CD4-positive, CD25-positive, alpha-beta regulatory T cell (primary cell): ENCODE data around the gene DNAH5. TPM values are rescaled to one million over a fixed set of nuclear protein-coding genes. Genes with fewer than 3 reads are reported as not detected.

Experiments used
- ATAC-seq, 2 donors: fragments of 150-1000 bp; cut with Tn5 transposase; one replicate each; pipeline ENCODE4 v1.10.0; 2021; ENCODE audit warnings: low read depth in 2 of 2, moderate number of reproducible peaks in 2 of 2, moderate library complexity in 1 of 2
- DNase-seq, 3 donors: peaks; one replicate each; pipeline versions ENCODE4 v3.0.0 to v3.0.0-alpha.2; 2012 to 2022; ENCODE audit warnings: mixed read lengths in 1 of 3
- H3K27ac ChIP-seq: one replicate; pipeline ENCODE4 v1.7.0; 2013; ENCODE audit warnings: mild to moderate bottlenecking, low read length; ENCODE audit not compliant: insufficient read depth, poor library complexity, severe bottlenecking
- H3K27me3 ChIP-seq: one replicate; pipeline ENCODE4 v1.7.0; 2013; ENCODE audit warnings: low read length; ENCODE audit not compliant: control insufficient read depth, insufficient read depth
- H3K36me3 ChIP-seq: one replicate; pipeline ENCODE4 v1.7.0; 2013; ENCODE audit warnings: mild to moderate bottlenecking, low read length, moderate library complexity; ENCODE audit not compliant: control insufficient read depth, insufficient read depth
- H3K4me1 ChIP-seq: 2 replicates; pipeline ENCODE4 v1.7.0; 2013; ENCODE audit warnings: mild to moderate bottlenecking, low read length; ENCODE audit not compliant: insufficient read depth, control insufficient read depth, poor library complexity, severe bottlenecking
- H3K4me3 ChIP-seq: one replicate; pipeline ENCODE4 v1.7.0; 2013; ENCODE audit warnings: low read depth, mild to moderate bottlenecking, low read length, moderate library complexity
- H3K9me3 ChIP-seq, 2 experiments: 1 replicate in 1 of 2; 2 replicates in 1 of 2; pipeline ENCODE4 v1.7.0; 2013; ENCODE audit warnings: low read length in 2 of 2, mild to moderate bottlenecking in 1 of 2, moderate library complexity in 1 of 2; ENCODE audit not compliant: control insufficient read depth in 2 of 2
- H3K27ac Mint-ChIP-seq, 3 donors: one replicate each; pipeline ENCODE4 v1.8.0; 2020 to 2022; ENCODE audit warnings: mild to moderate bottlenecking in 3 of 3, mixed read lengths in 3 of 3, moderate library complexity in 2 of 3
- H3K27me3 Mint-ChIP-seq: one replicate; pipeline ENCODE4 v1.8.0; 2022; ENCODE audit warnings: mild to moderate bottlenecking, mixed read lengths
- H3K36me3 Mint-ChIP-seq: one replicate; pipeline ENCODE4 v1.8.0; 2020; ENCODE audit warnings: mixed read lengths
- H3K4me1 Mint-ChIP-seq, 4 donors: one replicate each; pipeline ENCODE4 v1.8.0; 2020 to 2022; ENCODE audit warnings: mixed read lengths in 4 of 4, mild to moderate bottlenecking in 1 of 4
- H3K4me3 Mint-ChIP-seq, 4 donors: one replicate each; pipeline ENCODE4 v1.8.0; 2020 to 2022; ENCODE audit warnings: mild to moderate bottlenecking in 4 of 4, mixed read lengths in 4 of 4, moderate library complexity in 3 of 4
- H3K9me3 Mint-ChIP-seq, 7 donors: one replicate each; pipeline ENCODE4 v1.8.0; 2020 to 2022; ENCODE audit warnings: mixed read lengths in 7 of 7, mild to moderate bottlenecking in 3 of 7, moderate library complexity in 2 of 7
- polyA plus RNA-seq, 4 donors: library from polyadenylated mRNA; unstranded; fragments of 300-500 nt; fragmentation: Illumina TruSeq; gene quantifications; one replicate each; pipeline ENCODE4 v1.2.3, GENCODE V29; 2021
- total RNA-seq: library from RNA; stranded (reverse); gene quantifications from one replicate; pipeline ENCODE4 v1.2.3, GENCODE V29; 2022

Gene DNAH5
- total and polyA plus RNA-seq, 5 donors from 2014 or later: not detected

- H3K27ac Mint-ChIP-seq: no peak overlapping the region
- H3K4me3 Mint-ChIP-seq: no peak overlapping the region
- Histone ChIP-seq H3K4me1 (no peaks in the 10 kb centered on the region), H3K4me3 (no peak overlapping the region), H3K27ac (no peak overlapping the region), H3K36me3 (no peaks in the 10 kb centered on the region), H3K9me3 (peaks cover 0 to 2% of the 10 kb centered on the region in 2 experiments), H3K27me3 (no peaks in the 10 kb centered on the region)
- DNase-seq: no peak
- ATAC-seq: no peak
- no peaks in the 10 kb centered on the region for H3K4me1 Mint-ChIP-seq
- no peaks in the 10 kb centered on the region for H3K27me3 Mint-ChIP-seq
- H3K9me3 Mint-ChIP-seq: peaks cover 0 to 17% (median 9%) of the 10 kb centered on the region in 7 donors
- H3K36me3 Mint-ChIP-seq: no peaks in the 10 kb centered on the region
Observed at GRCh38 chr5:13648822-13649221, 295.7 kb downstream of the DNAH5 start.

GRCh38 chr5:13643734-13644133 is 300.8 kb downstream of the DNAH5 start:
- Mint-ChIP-seq H3K9me3 (peaks cover 2 to 15% (median 6%) of the 10 kb centered on the region in 7 donors), H3K4me1 (no peaks in the 10 kb centered on the region), H3K27me3 (no peaks in the 10 kb centered on the region), H3K36me3 (no peaks in the 10 kb centered on the region), H3K4me3 (no peak overlapping the region), H3K27ac (no peak overlapping the region)
- Histone ChIP-seq H3K27ac (no peak overlapping the region), H3K4me1 (no peaks in the 10 kb centered on the region), H3K4me3 (no peak overlapping the region), H3K9me3 (no peaks in the 10 kb centered on the region), H3K36me3 (no peaks in the 10 kb centered on the region), H3K27me3 (no peaks in the 10 kb centered on the region)
- ATAC-seq: no peak
- DNase-seq: no peak

DNA sequence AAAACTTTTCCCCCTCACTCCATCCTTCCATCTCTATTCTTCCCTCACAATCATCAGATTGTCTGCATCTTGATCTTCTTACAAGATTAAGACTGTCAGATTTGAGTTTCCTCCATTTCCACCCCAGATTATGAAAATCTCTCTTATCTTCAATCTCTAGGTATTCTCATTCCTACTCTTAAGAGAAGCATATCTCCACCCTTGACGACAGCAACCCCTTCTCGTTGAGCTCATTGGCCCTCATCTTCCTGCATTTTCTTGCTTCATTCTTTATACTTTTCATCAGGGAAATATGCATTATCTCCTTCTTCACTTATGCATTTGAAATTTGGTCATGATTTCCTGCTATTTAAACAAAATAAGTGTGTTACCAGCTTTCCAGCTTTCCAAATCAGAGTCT is 301.3 kb downstream of the DNAH5 start:
- ATAC-seq: no peak
- no peak overlapping the region for H3K4me3 ChIP-seq

More for the DNA sequence above, 301.3 kb downstream of the DNAH5 start:
- Mint-ChIP-seq H3K4me3 (no peak overlapping the region), H3K9me3 (peaks cover 2 to 15% (median 5%) of the 10 kb centered on the region in 7 donors), H3K4me1 (no peaks in the 10 kb centered on the region), H3K27me3 (no peaks in the 10 kb centered on the region), H3K36me3 (no peaks in the 10 kb centered on the region), H3K27ac (no peak overlapping the region)
- Histone ChIP-seq H3K27me3 (no peaks in the 10 kb centered on the region), H3K27ac (no peak overlapping the region), H3K9me3 (no peaks in the 10 kb centered on the region), H3K4me1 (no peaks in the 10 kb centered on the region), H3K36me3 (no peaks in the 10 kb centered on the region)
- DNase-seq: no peak

Other genes starting within 250 kb of the DNAH5 start
- gene TRIO, start 198.7 kb upstream of the DNAH5 start, total RNA-seq: 7.6 TPM
- gene TRIO, start 198.7 kb upstream of the DNAH5 start, polyA plus RNA-seq: 1 to 10 TPM; 1.2 to 4.9 (median 1.6) TPM